Esophagus (tissue), 2 donors: ENCODE data around the gene TMEM60. TPM values are rescaled to one million over a fixed set of nuclear protein-coding genes. Genes with fewer than 3 reads are reported as not detected.
A peak's percentile ranks its signal among the peaks of the same experiment; 100 is the strongest.
"Not testable (repeated sequence)": the region's sequence is repeated elsewhere in the genome, so short reads cannot be mapped to it uniquely, and the experiment has no call there.

Experiments used
- H3K27ac ChIP-seq, 2 donors: one replicate each; pipeline ENCODE4 v1.5.1; 2013; ENCODE audit warnings: low read depth in 2 of 2, mild to moderate bottlenecking in 2 of 2, inconsistent platforms in 1 of 2, low read length in 1 of 2, moderate library complexity in 1 of 2
- H3K27me3 ChIP-seq, 2 donors: one replicate each; pipeline ENCODE4 v1.6.1; 2013; ENCODE audit warnings: low read length in 2 of 2, control low read depth in 1 of 2, mild to moderate bottlenecking in 1 of 2; ENCODE audit not compliant: insufficient read depth in 2 of 2, control insufficient read depth in 1 of 2
- H3K36me3 ChIP-seq, 2 donors: one replicate each; pipeline ENCODE4 v1.6.1; 2013; ENCODE audit warnings: low read length in 1 of 2; ENCODE audit not compliant: control insufficient read depth in 2 of 2, insufficient read depth in 2 of 2
- H3K4me1 ChIP-seq, 2 donors: one replicate each; pipeline ENCODE4 v1.6.1; 2013; ENCODE audit warnings: low read length in 1 of 2; ENCODE audit not compliant: control insufficient read depth in 2 of 2, insufficient read depth in 2 of 2
- H3K4me3 ChIP-seq, 2 donors: one replicate each; pipeline ENCODE4 v1.5.1; 2013; ENCODE audit warnings: low read length in 2 of 2, mild to moderate bottlenecking in 2 of 2, low read depth in 1 of 2, moderate library complexity in 1 of 2
- H3K9me3 ChIP-seq, 2 donors: one replicate each; pipeline ENCODE4 v1.6.1; 2013; ENCODE audit warnings: mild to moderate bottlenecking in 2 of 2, low read depth in 1 of 2, low read length in 1 of 2, moderate library complexity in 1 of 2; ENCODE audit not compliant: control insufficient read depth in 2 of 2, insufficient read depth in 1 of 2
- WGBS, 2 donors: extraction: QIAGEN DNeasy Blood & Tissue Kit; methylation state at CpG; one replicate each; pipeline ENCODE4 v1.1.7; 2013; 5-methylcytosine and 5-hydroxymethylcytosine counted together
- polyA plus RNA-seq, 2 donors: library from polyadenylated mRNA; stranded (reverse); fragments of 200-250 nt; gene quantifications; one replicate each; pipeline ENCODE4 v1.2.3, GENCODE V29; 2013
- donor health status: healthy with polysubstance abuse.
- donor health status: Bipolar disorder and iron deficiency.

TMEM60 gene, protein sequence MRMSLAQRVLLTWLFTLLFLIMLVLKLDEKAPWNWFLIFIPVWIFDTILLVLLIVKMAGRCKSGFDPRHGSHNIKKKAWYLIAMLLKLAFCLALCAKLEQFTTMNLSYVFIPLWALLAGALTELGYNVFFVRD
- 10 to 100 TPM; 13.5 to 14.8 TPM for polyA plus RNA-seq

- 0 to 1% methylated on average over 53 to 61 of the region's 61 CpGs for WGBS, 2 donors
Observed at GRCh38 chr7:77798394-77799077, at the start of gene TMEM60, which contains the start of gene PHTF2. TMEM60 (minus strand) TSS chr7:77798434; CDS start chr7:77794373, 4,061 bp downstream. PHTF2 (plus strand) TSS chr7:77798773.

GRCh38 chr7:77846317-77847092 is 48.3 kb upstream of the TMEM60 start:
- no peaks in the 10 kb centered on the region for H3K4me1 ChIP-seq
- H3K27ac ChIP-seq: no peak overlapping the region
- H3K36me3 ChIP-seq: no peaks in the 10 kb centered on the region
- WGBS, 2 donors: 72 to 82% methylated on average over 5 to 6 of the region's 8 CpGs
- no peaks in the 10 kb centered on the region for H3K27me3 ChIP-seq
- no peak overlapping the region for H3K4me3 ChIP-seq
- no peaks in the 10 kb centered on the region for H3K9me3 ChIP-seq

More at GRCh38 chr7:77798394-77799077, at the start of gene TMEM60, which contains the start of gene PHTF2:
- H3K27ac ChIP-seq: peak within 1 kb of the TSS; percentile 94
- no peaks in the 10 kb centered on the region for H3K36me3 ChIP-seq
- no peaks in the 10 kb centered on the region for H3K9me3 ChIP-seq
- H3K27me3 ChIP-seq: no peaks in the 10 kb centered on the region
- H3K4me3 ChIP-seq: peak within 1 kb of the TSS; percentile 88 to 97
- no peaks in the 10 kb centered on the region for H3K4me1 ChIP-seq

DNA sequence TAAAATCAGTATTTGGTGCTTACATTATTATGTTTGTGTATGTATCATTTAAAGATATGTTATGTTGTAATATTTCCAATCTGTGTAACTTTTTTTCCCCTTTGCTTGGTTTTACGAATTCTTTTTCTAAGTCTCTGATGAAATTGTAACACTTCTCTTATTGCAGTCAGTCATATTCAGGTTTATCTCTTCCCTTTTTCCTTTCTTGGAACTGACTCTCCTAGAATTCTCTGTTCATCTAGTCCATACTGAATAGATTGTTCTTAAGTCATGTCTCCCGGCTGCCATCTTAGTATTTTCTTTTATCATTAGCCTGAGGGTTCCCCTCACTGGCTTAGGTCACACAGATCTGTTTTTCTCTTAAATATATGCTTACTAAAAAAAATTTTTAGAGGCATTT is 45.0 kb upstream of the TMEM60 start:
- 93 to 94% methylated on average over 2 of the region's 2 CpGs for WGBS, 2 donors
- Histone ChIP-seq H3K4me3 (no peak overlapping the region), H3K9me3 (no peaks in the 10 kb centered on the region), H3K27ac (no peak overlapping the region), H3K27me3 (no peaks in the 10 kb centered on the region), H3K36me3 (no peaks in the 10 kb centered on the region), H3K4me1 (no peaks in the 10 kb centered on the region)

- 80 to 87% methylated on average over 2 of the region's 2 CpGs for WGBS, 2 donors
- Histone ChIP-seq H3K27ac (no peak overlapping the region), H3K27me3 (no peaks in the 10 kb centered on the region), H3K4me3 (no peak overlapping the region), H3K4me1 (no peaks in the 10 kb centered on the region), H3K36me3 (no peaks in the 10 kb centered on the region), H3K9me3 (no peaks in the 10 kb centered on the region)
Observed at GRCh38 chr7:77839919-77840318, 41.7 kb upstream of the TMEM60 start.

- Histone ChIP-seq H3K36me3 (no peaks in the 10 kb centered on the region), H3K27ac (no peak overlapping the region), H3K4me1 (no peaks in the 10 kb centered on the region), H3K4me3 (no peak overlapping the region), H3K9me3 (no peaks in the 10 kb centered on the region), H3K27me3 (no peaks in the 10 kb centered on the region)
- WGBS, 2 donors: 74 to 77% methylated on average over 3 of the region's 3 CpGs
Observed at GRCh38 chr7:77838929-77839491, 40.8 kb upstream of the TMEM60 start.

DNA sequence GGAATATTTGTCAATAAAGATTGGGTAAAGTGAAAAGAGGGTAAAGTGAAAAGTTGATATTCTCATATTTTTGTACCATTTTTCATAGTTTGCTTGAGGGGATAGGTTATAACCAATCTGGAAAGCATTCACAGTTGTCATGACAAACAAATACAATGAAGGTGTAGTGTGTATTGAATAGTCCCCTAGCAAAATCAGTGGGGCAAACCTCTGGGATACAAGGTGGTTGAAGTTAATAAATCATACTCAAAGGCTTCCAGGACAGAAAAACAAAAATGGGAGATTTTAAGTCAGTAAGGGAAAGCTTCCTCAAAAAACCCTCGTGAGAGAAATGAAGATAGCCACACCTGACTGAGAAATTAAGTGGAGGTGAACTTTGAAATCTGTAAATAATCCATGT is 39.7 kb upstream of the TMEM60 start:
- no peaks in the 10 kb centered on the region for H3K27me3 ChIP-seq
- WGBS, 2 donors: 52 to 69% methylated on average over 1 of the region's 1 CpG
- H3K36me3 ChIP-seq: no peaks in the 10 kb centered on the region
- H3K4me3 ChIP-seq: no peak overlapping the region
- H3K4me1 ChIP-seq: no peaks in the 10 kb centered on the region
- no peaks in the 10 kb centered on the region for H3K9me3 ChIP-seq
- H3K27ac ChIP-seq: no peak overlapping the region

DNA sequence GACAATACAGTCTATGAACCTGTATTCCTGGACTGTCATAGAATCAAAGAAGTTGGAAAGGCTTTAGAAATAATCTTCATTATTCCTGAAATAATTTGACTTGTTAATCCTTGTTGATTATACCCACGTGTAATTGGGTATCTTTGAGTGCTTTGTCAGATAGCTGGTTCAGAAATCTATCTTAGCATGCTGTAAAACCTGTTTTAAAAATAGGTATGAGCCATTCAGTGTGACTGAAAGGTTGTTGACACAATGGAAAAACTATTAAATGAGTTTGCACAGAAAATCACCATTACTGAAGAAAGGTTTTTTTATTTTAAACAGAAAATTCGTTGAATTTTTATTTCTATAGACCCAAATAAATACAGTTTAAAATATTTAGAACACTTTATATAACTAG is 39.0 kb upstream of the TMEM60 start:
- 27 to 32% methylated on average over 2 of the region's 2 CpGs for WGBS, 2 donors

GRCh38 chr7:77836425-77836824 is 38.2 kb upstream of the TMEM60 start:
- H3K27ac ChIP-seq, H3K4me3 ChIP-seq, H3K36me3 ChIP-seq, H3K27me3 ChIP-seq, H3K4me1 ChIP-seq, H3K9me3 ChIP-seq: not testable (repeated sequence)
- WGBS, 2 donors: 98 to 99% methylated on average over 2 of the region's 2 CpGs

More for the DNA sequence above, 39.0 kb upstream of the TMEM60 start:
- no peaks in the 10 kb centered on the region for H3K36me3 ChIP-seq
- no peak overlapping the region for H3K4me3 ChIP-seq
- no peaks in the 10 kb centered on the region for H3K9me3 ChIP-seq
- H3K27ac ChIP-seq: no peak overlapping the region
- no peaks in the 10 kb centered on the region for H3K27me3 ChIP-seq
- no peaks in the 10 kb centered on the region for H3K4me1 ChIP-seq

GRCh38 chr7:77833136-77833535 is 34.9 kb upstream of the TMEM60 start:
- WGBS, 2 donors: 98 to 100% methylated on average over 1 of the region's 1 CpG
- Histone ChIP-seq H3K4me1 (peaks cover 0 to 3% of the 10 kb centered on the region in 2 donors), H3K27me3 (no peaks in the 10 kb centered on the region), H3K36me3 (no peaks in the 10 kb centered on the region), H3K4me3 (no peak overlapping the region), H3K9me3 (no peaks in the 10 kb centered on the region), H3K27ac (no peak overlapping the region)
